Lower leg skin (tissue), 4 donors: ENCODE measurements around the gene PDE9A. TPM values are rescaled to one million over a fixed set of nuclear protein-coding genes. Genes with fewer than 3 reads are reported as not detected.

Experiments
- DNase-seq, 2 donors: peaks; one replicate each; pipeline ENCODE4 v3.0.0-alpha.2; 2019; ENCODE audit warnings: low spot score in 2 of 2
- H3K4me3 ChIP-seq: fragments of 200-600 bp; sonication (generic); 2 replicates; pipeline ENCODE4 v1.5.1; 2017; ENCODE audit warnings: mild to moderate bottlenecking, low read depth; ENCODE audit not compliant: poor library complexity, severe bottlenecking
- POLR2A ChIP-seq, 2 donors: fragments of 450-650 bp; IDR thresholded peaks; one replicate each; pipeline ENCODE4 v1.6.1; 2016 to 2017; ENCODE audit warnings: antibody characterized with exemption in 2 of 2, mild to moderate bottlenecking in 1 of 2, moderate library complexity in 1 of 2
- WGBS, 2 donors: methylation state at CpG; one replicate each; pipeline ENCODE4 v1.1.5; 2018; 5-methylcytosine and 5-hydroxymethylcytosine counted together
- intact Hi-C: fragments of 100-400 bp; cut with DNase I; formaldehyde crosslinking; loops from one replicate; pipeline ENCODE4 v1.15.0; 2023; ENCODE audit warnings: low total_unique reads
- total RNA-seq, 4 donors: library from RNA; depleted of rRNA; stranded (reverse); fragments of >200 nt; gene quantifications; one replicate each; pipeline ENCODE4 v1.1.0, GENCODE V29; 2016
- TF ChIP-seq, protein P1 (sequence below), 3 donors: fragments of 450-650 bp; IDR thresholded peaks; one replicate each; pipeline ENCODE4 v1.5.1; 2016; ENCODE audit warnings: antibody characterized with exemption in 3 of 3, mild to moderate bottlenecking in 3 of 3, moderate library complexity in 2 of 3

PDE9A gene
- total RNA-seq, 4 donors from 2014 or later, result 2.1 to 16.3 (median 9.0) TPM

DNA sequence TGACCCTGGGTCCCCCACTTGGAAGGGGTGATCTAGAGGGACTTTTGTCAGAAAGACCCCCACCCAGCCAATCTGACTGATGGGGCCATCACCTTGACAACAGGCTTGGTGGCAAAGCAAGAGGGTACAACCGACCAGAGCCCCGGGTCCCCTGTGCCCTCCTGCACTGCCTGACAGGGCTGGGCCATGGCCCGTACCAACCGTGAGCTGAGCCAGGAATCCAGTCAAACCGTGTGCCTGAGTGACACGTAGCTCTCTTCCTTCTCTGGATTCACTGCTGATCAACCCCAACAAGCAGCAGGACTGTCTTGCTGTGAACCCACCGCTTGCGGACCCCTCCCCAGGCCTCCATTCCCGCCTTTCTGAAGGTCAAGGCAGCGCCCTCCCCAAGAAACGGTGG lies 27.0 kb downstream of the PDE9A start:
- 86 to 88% methylated on average over 9 to 11 of the region's 11 CpGs for WGBS, 2 donors
- DNase-seq, result no peak
- no peak overlapping the region for H3K4me3 ChIP-seq
- intact Hi-C loops, result no loop called here
- TF ChIP-seq, protein P1, sequence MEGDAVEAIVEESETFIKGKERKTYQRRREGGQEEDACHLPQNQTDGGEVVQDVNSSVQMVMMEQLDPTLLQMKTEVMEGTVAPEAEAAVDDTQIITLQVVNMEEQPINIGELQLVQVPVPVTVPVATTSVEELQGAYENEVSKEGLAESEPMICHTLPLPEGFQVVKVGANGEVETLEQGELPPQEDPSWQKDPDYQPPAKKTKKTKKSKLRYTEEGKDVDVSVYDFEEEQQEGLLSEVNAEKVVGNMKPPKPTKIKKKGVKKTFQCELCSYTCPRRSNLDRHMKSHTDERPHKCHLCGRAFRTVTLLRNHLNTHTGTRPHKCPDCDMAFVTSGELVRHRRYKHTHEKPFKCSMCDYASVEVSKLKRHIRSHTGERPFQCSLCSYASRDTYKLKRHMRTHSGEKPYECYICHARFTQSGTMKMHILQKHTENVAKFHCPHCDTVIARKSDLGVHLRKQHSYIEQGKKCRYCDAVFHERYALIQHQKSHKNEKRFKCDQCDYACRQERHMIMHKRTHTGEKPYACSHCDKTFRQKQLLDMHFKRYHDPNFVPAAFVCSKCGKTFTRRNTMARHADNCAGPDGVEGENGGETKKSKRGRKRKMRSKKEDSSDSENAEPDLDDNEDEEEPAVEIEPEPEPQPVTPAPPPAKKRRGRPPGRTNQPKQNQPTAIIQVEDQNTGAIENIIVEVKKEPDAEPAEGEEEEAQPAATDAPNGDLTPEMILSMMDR (IDR thresholded peaks at IDR 0.05), result no peak
- no peak for TF ChIP-seq POLR2A (IDR thresholded peaks at IDR 0.05)

DNA sequence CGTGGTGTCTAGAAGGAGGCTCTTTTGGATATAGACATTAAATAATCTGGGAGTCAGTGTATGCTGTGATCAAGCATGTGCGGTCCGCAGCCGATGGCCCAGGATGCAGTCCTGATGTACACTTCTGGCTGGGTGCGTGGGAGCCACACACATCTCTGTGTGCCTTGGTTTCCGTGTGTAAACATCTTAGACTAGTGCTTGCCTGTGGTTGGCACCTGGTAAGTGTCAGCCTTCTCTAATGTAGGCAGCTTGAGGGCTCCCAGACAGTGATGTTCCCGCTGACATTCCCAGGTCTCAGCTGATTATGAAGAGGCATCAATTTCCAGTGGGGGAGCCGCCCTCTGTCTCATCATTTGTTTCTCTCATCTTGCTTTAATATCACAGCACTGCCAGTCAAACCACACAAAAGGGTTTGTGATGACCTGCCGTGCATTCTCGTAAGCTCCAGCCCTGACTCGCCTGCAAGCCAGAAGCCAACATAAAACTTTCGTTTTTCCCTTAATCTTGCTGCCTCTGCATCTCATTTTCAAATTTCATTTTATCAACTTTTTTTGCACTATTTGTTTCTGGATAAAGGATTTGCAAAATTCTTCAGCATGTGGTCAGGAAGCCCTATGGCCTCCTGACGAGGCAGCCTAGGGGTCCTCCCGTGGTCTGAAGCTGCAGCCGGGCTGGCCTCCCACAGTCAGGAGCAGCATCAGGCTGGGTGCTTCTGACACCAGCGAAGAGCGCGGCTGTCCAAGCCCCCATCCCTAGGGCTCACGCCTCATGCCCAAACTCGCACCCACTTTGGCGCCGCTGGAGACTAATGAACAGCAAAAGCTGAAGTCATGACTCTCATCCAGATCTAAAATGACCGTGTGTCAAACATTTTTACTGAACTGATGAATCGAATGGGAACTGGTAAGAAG lies 28.1 kb downstream of the PDE9A start:
- no peak overlapping the region for H3K4me3 ChIP-seq
- no peak for DNase-seq
- intact Hi-C loops, result no loop called here
- 80 to 83% methylated on average over 24 of the region's 24 CpGs for WGBS, 2 donors
- TF ChIP-seq POLR2A (IDR thresholded peaks at IDR 0.05), result no peak
- TF ChIP-seq, protein P1 (IDR thresholded peaks at IDR 0.05), result no peak

DNA sequence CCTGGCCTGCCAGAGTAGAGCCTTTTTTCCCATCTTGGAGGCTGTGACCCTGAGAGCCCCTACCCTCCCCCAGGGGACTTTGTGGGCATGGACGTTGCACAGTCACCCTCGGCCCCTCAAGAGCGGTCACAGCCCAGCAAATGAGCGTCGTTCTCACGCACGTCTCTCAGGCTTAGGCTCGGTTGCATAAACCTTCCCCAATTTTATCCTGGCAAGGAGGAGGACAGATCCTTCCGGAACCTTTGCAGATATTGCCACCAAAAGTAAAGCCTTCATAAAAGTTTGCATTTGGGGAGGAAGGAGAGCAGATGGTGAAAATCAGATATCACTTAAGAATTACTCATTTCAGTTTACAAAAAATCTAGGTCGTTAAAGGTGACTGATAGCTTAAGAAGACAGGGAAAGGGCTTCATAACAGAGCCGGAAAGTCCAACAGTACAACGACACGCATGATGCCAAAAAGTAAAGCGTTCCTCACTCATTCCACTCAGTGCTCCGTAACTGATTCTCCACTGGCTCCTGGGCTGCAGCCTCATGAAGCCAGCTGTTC lies 29.3 kb downstream of the PDE9A start:
- 82 to 87% methylated on average over 15 of the region's 15 CpGs for WGBS, 2 donors
- DNase-seq, result no peak
- intact Hi-C loops, result no loop called here
- no peak for TF ChIP-seq POLR2A (IDR thresholded peaks at IDR 0.05)
- TF ChIP-seq, protein P1 (IDR thresholded peaks at IDR 0.05), result no peak
- no peak overlapping the region for H3K4me3 ChIP-seq

DNA sequence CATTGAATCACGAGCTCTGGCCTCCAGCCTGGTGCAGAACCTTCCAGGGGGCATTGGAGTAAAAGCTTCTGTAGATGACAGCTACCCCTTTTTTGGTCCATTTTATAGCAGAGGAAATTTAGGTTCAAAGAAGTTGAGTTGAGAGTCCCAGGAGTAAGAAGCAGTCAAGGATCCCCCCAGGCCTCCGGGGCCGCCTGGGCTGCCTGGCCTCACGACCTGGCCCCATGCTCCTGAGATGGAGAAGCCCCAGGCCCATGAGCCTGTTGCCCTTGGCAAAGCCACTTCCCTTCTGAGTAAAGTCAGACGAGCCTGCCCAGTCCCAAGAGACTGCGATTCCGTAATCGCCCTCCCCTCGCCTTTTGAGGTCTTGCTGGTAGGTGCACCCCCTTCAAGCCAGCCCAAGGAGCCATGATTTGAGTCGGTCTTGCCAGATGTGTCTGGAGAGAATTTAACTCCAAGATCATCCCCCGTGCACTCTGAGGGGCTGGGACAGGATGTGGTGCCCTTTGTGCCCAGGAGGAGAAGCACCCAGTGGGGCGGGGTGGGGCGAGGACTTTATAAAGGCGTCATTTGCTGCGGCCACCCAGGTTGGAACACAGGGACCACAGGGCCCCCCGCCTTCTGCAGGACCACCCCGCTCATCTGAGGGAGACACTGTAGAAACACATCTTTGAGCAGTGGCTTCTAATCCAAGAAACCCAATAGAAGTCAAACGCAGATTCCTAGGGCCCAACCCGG lies 30.1 kb downstream of the PDE9A start:
- no peak for DNase-seq
- TF ChIP-seq, protein P1 (IDR thresholded peaks at IDR 0.05), result no peak
- TF ChIP-seq POLR2A (IDR thresholded peaks at IDR 0.05), result no peak
- intact Hi-C loops, result no loop called here
- no peak overlapping the region for H3K4me3 ChIP-seq
- 85% methylated on average over 18 to 19 of the region's 19 CpGs for WGBS, 2 donors

DNA sequence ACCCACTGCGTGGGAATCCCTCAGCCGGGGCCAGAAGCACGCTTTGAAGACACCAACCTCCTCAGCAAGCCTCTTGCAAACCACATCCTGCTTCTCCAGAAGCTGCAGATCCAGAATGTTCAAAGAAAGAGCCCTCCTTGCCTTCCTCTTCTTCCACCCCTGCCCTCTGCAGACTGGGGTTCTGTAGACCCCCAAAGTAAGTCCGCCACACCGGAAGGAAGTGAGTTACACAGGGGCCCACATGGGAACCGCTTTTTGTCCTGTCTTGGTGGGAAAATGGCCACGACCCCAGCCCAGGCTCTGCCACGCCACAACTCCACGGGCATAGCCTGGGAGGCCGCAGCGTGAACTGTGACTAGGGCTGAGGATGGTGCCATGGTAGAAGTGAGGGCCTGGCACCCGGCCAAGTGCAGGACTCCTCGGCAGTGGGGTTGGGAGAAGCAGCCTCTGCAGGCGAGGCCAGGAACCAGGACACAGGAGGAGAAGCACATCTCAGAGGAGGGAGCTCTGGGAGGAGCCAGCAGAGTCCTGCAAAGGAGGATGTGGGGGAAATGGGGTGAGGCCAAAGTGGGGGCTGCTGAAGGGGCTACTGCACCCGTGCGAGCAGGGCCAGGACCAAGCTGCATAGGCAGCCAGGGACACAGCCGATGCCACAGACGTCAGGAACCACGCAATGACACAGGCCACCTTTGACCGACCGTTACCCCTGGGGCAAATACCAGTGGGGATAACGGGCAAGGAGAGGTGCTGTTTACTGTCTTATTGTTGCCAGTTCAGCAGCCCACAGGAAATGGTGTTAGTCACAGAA lies 30.9 kb downstream of the PDE9A start:
- intact Hi-C loops, result no loop called here
- WGBS, 2 donors, result 58 to 60% methylated on average over 22 of the region's 22 CpGs
- DNase-seq, result no peak
- TF ChIP-seq, protein P1 (IDR thresholded peaks at IDR 0.05), result no peak
- no peak for TF ChIP-seq POLR2A (IDR thresholded peaks at IDR 0.05)
- H3K4me3 ChIP-seq, result no peak overlapping the region
